NCI-H146 treated with DMSO at 0.1 percent for 48 hours (cell line): ENCODE measurements around the gene SIX4.

Experiments used
- DNase-seq: peaks from one replicate; lab custom pipeline; 2025; ENCODE audit not compliant: unreplicated experiment; lab: John Stamatoyannopoulos, UW

The SIX4 gene

GRCh38 chr14:60662982-60663381, 61.2 kb downstream of the SIX4 start:
- DNase-seq = no peak

GRCh38 chr14:60661721-60662120, 62.4 kb downstream of the SIX4 start:
- DNase-seq = no peak
